H1 (cell line): ENCODE data around the gene IGBP1. TPM values are rescaled to one million over a fixed set of nuclear protein-coding genes. Genes with fewer than 3 reads are reported as not detected.

Experiments
- CTCF ChIA-PET: fragments of 300-600 bp; sonication (Branson Sonifier 250); formaldehyde crosslinking; loops from one replicate; lab custom pipeline; 2021; ENCODE audit not compliant: partially characterized antibody; lab: Charles Lee
- POLR2A ChIA-PET: fragments of 300-600 bp; sonication (Branson Sonifier 250); formaldehyde crosslinking; loops from one replicate; lab custom pipeline; 2021; ENCODE audit warnings: inconsistent platforms; ENCODE audit not compliant: partially characterized antibody; lab: Charles Lee
- DNase-seq, 2 experiments: peaks; one replicate each; pipeline versions ENCODE4 v3.0.0 to v3.0.0-alpha.2; 2010 to 2022; ENCODE audit warnings: low spot score in 2 of 2, low read depth in 1 of 2, mixed read lengths in 1 of 2
- FAIRE-seq: peaks from 2 replicates; lab custom pipeline; 2011; peaks lifted over from hg19 to GRCh38; lab: Jason Lieb, UNC
- H2AFZ ChIP-seq: 2 replicates; pipeline ENCODE4 v1.8.1; 2012; ENCODE audit warnings: low read length, inconsistent platforms
- H2AK5ac ChIP-seq: 2 replicates; pipeline ENCODE4 v1.6.1; 2013; ENCODE audit warnings: low read depth, low read length
- H2BK120ac ChIP-seq: replicated peaks from 2 replicates; pipeline ENCODE3; 2013; ENCODE audit warnings: low read depth, low read length, inconsistent platforms
- H2BK12ac ChIP-seq: 2 replicates; pipeline ENCODE4 v1.6.1; 2013; ENCODE audit warnings: low read depth, low read length
- H2BK15ac ChIP-seq: 2 replicates; pipeline ENCODE4 v1.6.1; 2013; ENCODE audit warnings: low read length
- H2BK20ac ChIP-seq: 2 replicates; pipeline ENCODE4 v1.6.1; 2013; ENCODE audit warnings: low read length
- H2BK5ac ChIP-seq: 2 replicates; pipeline ENCODE4 v1.6.1; 2013; ENCODE audit warnings: low read depth, low read length
- H3K14ac ChIP-seq: 2 replicates; pipeline ENCODE4 v1.6.1; 2013; ENCODE audit warnings: inconsistent platforms; ENCODE audit not compliant: insufficient read length
- H3K18ac ChIP-seq: 2 replicates; pipeline ENCODE4 v1.6.1; 2013; ENCODE audit warnings: low read length; ENCODE audit errors: extremely low read depth
- H3K23ac ChIP-seq: 2 replicates; pipeline ENCODE4 v1.6.1; 2013; ENCODE audit warnings: inconsistent platforms; ENCODE audit not compliant: insufficient read length
- H3K23me2 ChIP-seq: 2 replicates; pipeline ENCODE4 v1.6.1; 2013; ENCODE audit warnings: low read depth, low read length
- H3K27ac ChIP-seq: 2 replicates; pipeline ENCODE4 v1.6.1; 2011; ENCODE audit warnings: low read depth, low read length, inconsistent platforms
- H3K27me3 ChIP-seq, 4 experiments: replicated peaks in 1 of 4; 1 replicate in 1 of 4; 2 replicates in 3 of 4; pipeline versions ENCODE4 v1.6.1 to v1.8.1; 2011 to 2013; ENCODE audit warnings: low read length in 3 of 4, mild to moderate bottlenecking in 3 of 4, inconsistent platforms in 2 of 4, mixed read lengths in 2 of 4, moderate library complexity in 1 of 4; ENCODE audit not compliant: control insufficient read depth in 3 of 4, insufficient read depth in 3 of 4; ENCODE audit errors: extremely low read depth in 1 of 4
- H3K36me3 ChIP-seq, 4 experiments: 2 replicates each; pipeline versions ENCODE4 v1.6.1 to v1.8.1; 2011 to 2013; ENCODE audit warnings: mild to moderate bottlenecking in 4 of 4, low read length in 3 of 4, moderate library complexity in 2 of 4, control low read depth in 1 of 4, inconsistent platforms in 1 of 4; ENCODE audit not compliant: insufficient read depth in 4 of 4, control insufficient read depth in 2 of 4
- H3K4ac ChIP-seq: replicated peaks from 2 replicates; pipeline ENCODE3; 2013; ENCODE audit warnings: low read length, low read depth, mixed read lengths, inconsistent platforms; ENCODE audit not compliant: insufficient read length
- H3K4me1 ChIP-seq, 4 experiments: replicated peaks in 1 of 4; 1 replicate in 1 of 4; 2 replicates in 3 of 4; pipeline versions ENCODE4 v1.6.1 to v1.8.1; 2011 to 2013; ENCODE audit warnings: low read length in 3 of 4, inconsistent platforms in 2 of 4, mixed read lengths in 1 of 4; ENCODE audit not compliant: insufficient read depth in 4 of 4, control insufficient read depth in 3 of 4
- H3K4me2 ChIP-seq, 2 experiments: 2 replicates each; pipeline versions ENCODE4 v1.6.1 to v1.8.1; 2011 to 2013; ENCODE audit warnings: low read depth in 2 of 2, low read length in 2 of 2, control low read depth in 1 of 2, inconsistent platforms in 1 of 2, mild to moderate bottlenecking in 1 of 2; ENCODE audit not compliant: insufficient read depth in 1 of 2
- H3K4me3 ChIP-seq, 4 experiments: fragments of 200-600, 300-600 bp in 1 of 4; sonication (generic), shearing (Covaris generic), sonication (Bioruptor Twin) in 1 of 4; 2 replicates each; pipeline versions ENCODE4 v1.5.1 to v1.8.1; 2011 to 2016; ENCODE audit warnings: low read length in 4 of 4, low read depth in 3 of 4, control low read depth in 2 of 4, inconsistent platforms in 2 of 4, mild to moderate bottlenecking in 2 of 4, mixed read lengths in 1 of 4, moderate library complexity in 1 of 4; ENCODE audit not compliant: insufficient read depth in 2 of 4; ENCODE audit errors: extremely low read depth in 1 of 4
- H3K56ac ChIP-seq: replicated peaks from 2 replicates; pipeline ENCODE3; 2013; ENCODE audit warnings: low read depth, mild to moderate bottlenecking, mixed read lengths, low read length, inconsistent platforms; ENCODE audit not compliant: insufficient read length
- H3K79me1 ChIP-seq: 2 replicates; pipeline ENCODE4 v1.6.1; 2013; ENCODE audit warnings: low read depth, low read length, control low read depth
- H3K79me2 ChIP-seq, 2 experiments: 2 replicates each; pipeline versions ENCODE4 v1.6.1 to v1.8.1; 2012 to 2013; ENCODE audit warnings: low read length in 2 of 2, mild to moderate bottlenecking in 2 of 2, inconsistent platforms in 1 of 2; ENCODE audit not compliant: insufficient read depth in 2 of 2, control insufficient read depth in 1 of 2
- H3K9ac ChIP-seq, 4 experiments: replicated peaks in 1 of 4; 1 replicate in 1 of 4; 2 replicates in 3 of 4; pipeline versions ENCODE4 v1.6.1 to v1.8.1; 2011 to 2013; ENCODE audit warnings: low read depth in 3 of 4, low read length in 3 of 4, control low read depth in 2 of 4, mild to moderate bottlenecking in 2 of 4, moderate library complexity in 2 of 4, inconsistent platforms in 1 of 4; ENCODE audit errors: extremely low read depth in 1 of 4
- H3K9me3 ChIP-seq, 2 experiments: 2 replicates each; pipeline versions ENCODE4 v1.6.1 to v1.8.1; 2012 to 2013; ENCODE audit warnings: mild to moderate bottlenecking in 2 of 2, moderate library complexity in 2 of 2, control low read depth in 1 of 2, inconsistent platforms in 1 of 2, low read depth in 1 of 2, low read length in 1 of 2, mixed read lengths in 1 of 2; ENCODE audit not compliant: insufficient read depth in 2 of 2
- H4K20me1 ChIP-seq, 2 experiments: replicated peaks in 1 of 2; 2 replicates each; pipeline versions ENCODE3 to v1.8.1; 2011 to 2013; ENCODE audit warnings: inconsistent platforms in 2 of 2, low read length in 2 of 2, mild to moderate bottlenecking in 1 of 2; ENCODE audit not compliant: insufficient read depth in 2 of 2, control insufficient read depth in 1 of 2
- H4K5ac ChIP-seq: 2 replicates; pipeline ENCODE4 v1.6.1; 2013; ENCODE audit warnings: low read length, low read depth, mixed read lengths, inconsistent platforms; ENCODE audit not compliant: insufficient read length
- H4K8ac ChIP-seq: 2 replicates; pipeline ENCODE4 v1.8.0; 2013; ENCODE audit warnings: mild to moderate bottlenecking, moderate library complexity, low read length, inconsistent platforms; ENCODE audit not compliant: insufficient read depth; ENCODE audit errors: extremely low read depth
- H4K91ac ChIP-seq: replicated peaks from 2 replicates; pipeline ENCODE3; 2013; ENCODE audit warnings: low read length, mixed read lengths, inconsistent platforms; ENCODE audit not compliant: insufficient read length
- JUND ChIP-seq: IDR thresholded peaks from 2 replicates; pipeline ENCODE4 v1.6.1; 2011; ENCODE audit warnings: mild to moderate bottlenecking, improper control_type of control experiment, low read length
- WGBS, 2 experiments: shearing (Covaris generic) in 1 of 2; methylation state at CpG; one replicate each; pipeline versions ENCODE4 v1.1.6 to v1.1.7; 2013 to 2015; ENCODE audit warnings: low lambda C conversion rate in 2 of 2, mixed read lengths in 2 of 2, inconsistent platforms in 1 of 2, low coverage in 1 of 2, missing lambda C conversion rate in 1 of 2; ENCODE audit not compliant: insufficient replicate concordance in 2 of 2, insufficient coverage in 1 of 2, insufficient read length in 1 of 2; ENCODE audit errors: extremely low coverage in 1 of 2, missing lambda C conversion rate in 1 of 2; 5-methylcytosine and 5-hydroxymethylcytosine counted together
- polyA plus RNA-seq, 7 experiments: library from polyadenylated mRNA; depleted of rRNA in 3 of 7; stranded (reverse) in 5 of 7; unstranded in 2 of 7; fragments of >200 nt in 5 of 7; fragments of 200-250 nt in 2 of 7; gene quantifications; 1 replicate in 5 of 7; 2 replicates in 1 of 7; 4 replicates in 1 of 7; pipeline versions ENCODE4 v1.2.1 to v1.2.3, GENCODE V29; 2011 to 2013; ENCODE audit warnings: missing spikeins in 2 of 7, mixed read lengths in 2 of 7
- total RNA-seq: library from RNA; stranded (reverse); fragmentation: NEBNext Ultra II Directional; extraction: Animal tissue kit (Norgen Biotek cat#: 25700); gene quantifications from 2 replicates; pipeline ENCODE4 v1.2.1, GENCODE V29; 2021

IGBP1 gene
- total and polyA plus RNA-seq, 2 of the 8 experiments (the other 6 are each of a cell fraction or from before 2014, with no cell fraction given), result 41.3 to 45.4 TPM

DNA sequence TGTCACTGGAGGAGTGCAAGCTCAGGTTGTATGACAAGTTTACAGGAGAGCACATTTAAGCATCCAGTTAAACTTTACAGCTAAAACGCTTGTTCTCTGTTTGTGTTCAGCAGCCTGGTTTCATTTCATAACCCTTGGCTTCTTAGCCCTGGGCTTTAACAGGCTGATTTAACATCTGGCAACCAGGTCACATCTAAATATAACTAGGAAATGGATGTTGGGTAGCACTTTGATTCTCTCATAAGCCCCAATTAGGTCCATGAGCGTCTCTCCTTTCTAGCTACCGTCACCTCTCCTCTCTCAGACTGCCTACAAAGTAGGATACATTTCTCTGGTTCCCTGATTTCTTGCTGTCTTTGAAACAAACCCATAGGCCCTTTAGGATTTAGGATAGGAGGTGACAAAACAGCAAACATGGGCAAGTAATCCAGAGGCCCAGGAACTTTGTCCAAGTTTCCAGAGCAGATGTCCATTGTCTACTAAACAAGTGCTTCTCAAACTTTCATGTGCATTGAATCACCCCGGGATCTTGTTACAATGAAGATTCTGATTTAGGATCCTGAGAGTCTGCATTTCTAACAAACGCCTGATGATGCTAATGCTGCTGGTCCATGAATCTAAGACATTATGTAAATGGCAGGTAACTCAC, 48.5 kb upstream of the IGBP1 start:
- no peak overlapping the region for H4K8ac ChIP-seq
- no peaks in the 10 kb centered on the region for H3K4me1 ChIP-seq
- H4K5ac ChIP-seq, result no peak overlapping the region
- H3K9me3 ChIP-seq, result no peaks in the 10 kb centered on the region
- no peaks in the 10 kb centered on the region for H3K36me3 ChIP-seq
- H3K14ac ChIP-seq, result no peak overlapping the region
- CTCF ChIA-PET, result interaction anchor here (0.6 to 1.2 kb wide), 3 partner anchors 12 to 271 kb away, joined by 3 to 9 read pairs (median 3); no protein-coding TSS in a partner anchor
- H3K27me3 ChIP-seq, result no peaks in the 10 kb centered on the region
- H2BK120ac ChIP-seq, result no peak overlapping the region
- H2BK15ac ChIP-seq, result no peak overlapping the region
- no peak overlapping the region for H3K27ac ChIP-seq
- DNase-seq, result no peak
- no peak overlapping the region for H2BK12ac ChIP-seq
- no peak overlapping the region for H3K4me2 ChIP-seq
- no peaks in the 10 kb centered on the region for H3K79me2 ChIP-seq
- H3K79me1 ChIP-seq, result no peaks in the 10 kb centered on the region
- H3K56ac ChIP-seq, result no peak overlapping the region
- H3K9ac ChIP-seq, result no peak overlapping the region
- no peak overlapping the region for H2BK20ac ChIP-seq
- no peaks in the 10 kb centered on the region for H3K23me2 ChIP-seq
- 82% methylated on average over 5 of the region's 5 CpGs; no CpG with 5 or more reads in 1 of the 2 experiments for WGBS, 2 experiments
- no peak overlapping the region for H3K18ac ChIP-seq
- no peak overlapping the region for H3K4ac ChIP-seq
- no peak overlapping the region for H2AK5ac ChIP-seq
- POLR2A ChIA-PET, result interaction anchor here (1.2 kb wide), 1 partner anchor 8 kb away, joined by 3 read pairs; no protein-coding TSS in a partner anchor
- no peak overlapping the region for H3K4me3 ChIP-seq
- no peaks in the 10 kb centered on the region for H4K20me1 ChIP-seq
- no peak overlapping the region for H4K91ac ChIP-seq
- H3K23ac ChIP-seq, result no peak overlapping the region
- FAIRE-seq, result no peak
- no peak overlapping the region for H2AFZ ChIP-seq
- H2BK5ac ChIP-seq, result no peak overlapping the region
- no peak for TF ChIP-seq JUND
